ENCODE measurements around the gene MCM8.
"Not testable (repeated sequence)": the region's sequence is repeated elsewhere in the genome, so short reads cannot be mapped to it uniquely, and the experiment has no call there.

MCM8 gene

GRCh38 chr20:6029538-6029937 is 79.1 kb downstream of the MCM8 start:
- DNase-seq (ENCODE audit: extremely low read depth, low read depth) = no peak
- TF ChIP-seq CTCF (IDR thresholded peaks at IDR 0.05; ENCODE audit: low read depth, low read length) = no peak

GRCh38 chr20:6030453-6031080 is 80.1 kb downstream of the MCM8 start:
- DNase-seq (ENCODE audit: extremely low read depth, low read depth) = no peak
- no peak for TF ChIP-seq CTCF (IDR thresholded peaks at IDR 0.05; ENCODE audit: low read depth, low read length)

GRCh38 chr20:6032907-6033306 is 82.5 kb downstream of the MCM8 start:
- DNase-seq (ENCODE audit: extremely low read depth, low read depth) = not testable (repeated sequence)

- DNase-seq (ENCODE audit: extremely low read depth, low read depth) = no peak
- no peak for TF ChIP-seq CTCF (IDR thresholded peaks at IDR 0.05; ENCODE audit: low read depth, low read length)
Observed at GRCh38 chr20:6034134-6034969, 83.9 kb downstream of the MCM8 start.

- DNase-seq (ENCODE audit: extremely low read depth, low read depth) = no peak
- no peak for TF ChIP-seq CTCF (IDR thresholded peaks at IDR 0.05; ENCODE audit: low read depth, low read length)
Observed at GRCh38 chr20:6036213-6036612, 85.8 kb downstream of the MCM8 start.

- DNase-seq (ENCODE audit: extremely low read depth, low read depth) = no peak
- TF ChIP-seq CTCF (IDR thresholded peaks at IDR 0.05; ENCODE audit: low read depth, low read length) = no peak
Observed at GRCh38 chr20:6037082-6037481, 86.6 kb downstream of the MCM8 start.

GRCh38 chr20:6038256-6038655 is 87.8 kb downstream of the MCM8 start:
- TF ChIP-seq CTCF (IDR thresholded peaks at IDR 0.05; ENCODE audit: low read depth, low read length) = no peak
- no peak for DNase-seq (ENCODE audit: extremely low read depth, low read depth)
